HG03064 (cell line): ENCODE measurements around the gene DIP2B.
"Not testable (repeated sequence)": the region's sequence is repeated elsewhere in the genome, so short reads cannot be mapped to it uniquely, and the experiment has no call there.

Source experiments
- ATAC-seq: cut with Tn5 transposase; IDR thresholded peaks from one replicate; pipeline ENCODE4 v1.9.1; 2021; ENCODE audit warnings: low read depth; ENCODE audit not compliant: unreplicated experiment

Gene DIP2B

DNA sequence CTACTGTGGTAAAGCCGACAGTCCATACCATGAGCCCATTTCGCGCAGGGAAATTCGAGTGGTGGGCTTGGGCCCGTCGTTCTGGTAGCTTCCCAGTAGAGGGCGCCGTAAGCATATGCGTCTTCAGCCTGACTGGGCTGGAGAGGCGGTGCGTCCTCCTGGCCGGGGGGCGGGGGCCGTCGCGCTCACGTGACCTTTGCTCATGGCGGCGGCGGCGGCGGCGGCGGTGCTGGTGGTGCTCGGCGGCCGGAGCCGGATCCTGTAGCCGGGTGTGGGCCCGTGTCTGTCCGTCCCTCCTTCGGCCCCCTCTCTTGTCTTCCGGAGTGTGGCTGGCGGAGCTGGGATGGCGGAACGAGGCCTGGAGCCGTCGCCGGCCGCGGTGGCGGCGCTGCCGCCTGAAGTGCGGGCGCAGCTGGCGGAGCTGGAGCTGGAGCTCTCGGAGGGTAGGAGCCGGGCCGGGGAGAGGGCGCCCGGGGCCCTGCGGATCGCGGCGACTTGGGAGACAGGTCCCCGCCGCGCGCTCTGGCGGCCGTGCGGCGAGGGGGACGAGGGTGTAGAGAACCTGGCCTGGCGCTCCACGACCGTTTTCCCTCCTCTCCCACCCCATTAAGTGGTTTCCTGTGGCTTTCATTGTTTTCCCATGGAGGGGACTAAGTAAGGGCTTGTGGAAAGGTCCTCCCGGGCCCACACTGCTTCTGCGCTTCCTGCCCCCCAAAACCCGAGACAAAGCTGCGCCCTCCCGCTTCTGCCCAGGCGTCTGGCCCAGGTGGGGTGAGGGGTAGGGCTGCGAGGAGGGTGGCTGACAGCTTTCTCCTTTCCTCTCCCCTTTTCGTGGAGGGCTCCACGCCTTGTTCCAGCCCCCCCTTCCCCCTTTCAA lies at the start of gene DIP2B:
Gene DIP2B (plus strand): TSS at position 188 of the 877 bp plus-strand sequence. CDS start 156 bp downstream, at position 344.
- ATAC-seq: peak; percentile 63

DNA sequence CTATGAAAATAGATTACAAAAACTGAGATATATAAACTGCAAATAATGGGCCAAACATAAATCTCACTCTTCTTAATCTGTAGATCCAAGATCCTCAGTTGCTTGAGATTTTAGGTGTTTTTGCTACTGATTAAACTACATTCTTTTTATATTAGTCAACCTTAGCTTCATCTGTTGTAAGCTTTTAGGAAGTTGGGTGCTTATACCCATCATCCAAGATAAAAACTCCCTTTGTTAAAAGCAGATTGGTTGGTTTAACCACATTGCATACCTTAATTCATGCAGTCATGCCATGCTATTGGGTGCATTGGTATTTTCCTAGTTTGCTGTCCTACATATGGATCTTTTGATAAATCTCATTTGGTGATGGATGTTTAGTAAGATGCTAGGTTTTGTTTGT lies 46.2 kb upstream of the DIP2B start:
- ATAC-seq: no peak

DNA sequence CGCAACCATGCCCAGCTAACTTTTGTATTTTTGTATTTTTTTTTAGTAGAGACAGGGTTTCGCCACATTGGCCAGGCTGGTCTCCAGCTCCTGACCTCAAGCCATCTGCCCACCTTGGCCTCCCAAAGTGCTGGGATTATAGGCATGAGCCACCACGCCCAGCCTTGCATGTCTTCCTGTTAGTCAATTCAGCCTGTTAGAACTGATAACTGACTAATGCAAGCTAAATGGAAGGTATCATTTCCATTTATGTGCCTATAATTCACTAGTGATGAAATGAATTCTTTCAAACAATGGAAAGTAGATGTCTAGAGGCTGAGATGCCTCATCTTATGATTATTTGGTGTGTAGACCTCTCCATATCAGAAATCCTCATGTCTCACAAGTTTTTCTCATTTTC lies 37.3 kb upstream of the DIP2B start:
- ATAC-seq: no peak

DNA sequence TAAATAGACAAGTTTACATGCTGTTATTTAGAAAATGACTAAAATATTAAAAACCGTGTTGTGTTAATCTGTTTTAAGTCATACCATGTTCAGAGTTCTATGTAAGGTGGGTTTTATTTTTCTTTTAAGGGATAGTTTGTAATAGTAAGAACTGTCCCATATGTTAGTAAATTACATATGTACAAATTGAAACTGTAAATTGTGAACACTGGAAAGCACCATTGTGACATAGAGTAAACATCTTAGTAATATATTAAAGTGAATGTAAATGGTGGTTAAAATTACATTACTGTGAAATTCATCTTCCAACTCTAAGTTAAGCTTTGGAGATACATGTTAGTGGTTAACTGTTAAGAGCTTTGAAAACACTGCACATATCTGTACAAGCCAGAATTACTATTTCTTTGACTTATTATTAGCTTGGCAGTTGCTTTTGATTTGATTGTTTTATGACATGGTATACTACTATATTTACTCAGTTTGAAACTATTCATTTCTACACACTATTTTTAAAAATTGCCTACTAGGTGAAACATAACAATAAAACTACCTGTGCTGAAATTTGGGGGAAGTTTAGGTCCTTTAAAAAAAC lies 27.4 kb upstream of the DIP2B start:
- ATAC-seq: no peak

GRCh38 chr12:50482571-50482970 lies 22.2 kb upstream of the DIP2B start:
- ATAC-seq: no peak

DNA sequence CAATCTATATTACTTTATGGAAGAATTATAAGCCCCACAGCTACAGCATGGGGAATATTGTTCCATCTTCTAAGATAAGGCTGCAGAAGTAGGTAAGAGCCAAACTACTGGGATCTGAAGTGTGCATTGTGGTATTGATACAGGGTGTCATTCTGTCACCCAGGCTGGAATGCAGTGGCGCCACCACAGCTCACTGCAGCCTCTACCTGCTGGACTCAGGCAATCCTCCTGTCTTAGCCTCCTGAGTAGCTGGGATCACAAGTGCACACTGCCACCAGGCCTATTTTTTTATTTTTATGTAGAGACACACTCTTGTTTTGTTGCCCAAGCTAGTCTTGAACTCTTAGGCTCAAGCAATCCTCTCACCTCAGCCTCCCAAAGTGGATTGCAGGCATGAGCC lies 21.3 kb upstream of the DIP2B start:
- no peak for ATAC-seq

- no peak for ATAC-seq
Observed at GRCh38 chr12:50488801-50489200, 16.0 kb upstream of the DIP2B start.

GRCh38 chr12:50498119-50498518 lies 6.7 kb upstream of the DIP2B start:
- ATAC-seq: not testable (repeated sequence)

GRCh38 chr12:50505675-50506530 lies 1.1 kb downstream of the DIP2B start:
- ATAC-seq: no peak

- ATAC-seq: no peak
Observed at GRCh38 chr12:50506753-50507473, 2.1 kb downstream of the DIP2B start.

- no peak for ATAC-seq
Observed at GRCh38 chr12:50507474-50507838, 2.7 kb downstream of the DIP2B start.

- ATAC-seq: no peak
Observed at GRCh38 chr12:50507930-50508329, 3.1 kb downstream of the DIP2B start.

DNA sequence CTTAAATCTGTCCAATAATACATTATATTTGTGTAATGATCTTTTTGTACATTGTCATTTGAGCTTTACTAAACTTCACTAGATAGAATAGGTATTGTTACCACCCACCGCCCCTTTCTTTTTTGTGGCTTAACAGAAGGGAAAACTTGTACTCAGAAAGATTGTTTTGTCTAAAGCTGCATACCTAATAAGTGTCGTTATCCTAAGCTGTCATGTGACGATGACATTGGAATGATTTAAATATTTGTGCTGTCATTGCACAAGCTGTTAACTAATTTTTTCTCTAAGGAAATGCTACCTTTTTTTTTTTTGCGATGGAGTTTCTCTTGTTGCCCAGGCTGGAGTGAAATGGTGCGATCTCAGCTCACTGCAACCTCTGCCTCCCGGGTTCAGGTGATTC lies 3.6 kb downstream of the DIP2B start:
- ATAC-seq: no peak

GRCh38 chr12:50508970-50509663 lies 4.3 kb downstream of the DIP2B start:
- ATAC-seq: no peak

- no peak for ATAC-seq
Observed at GRCh38 chr12:50514526-50515276, 9.9 kb downstream of the DIP2B start.

GRCh38 chr12:50515587-50515986 lies 10.8 kb downstream of the DIP2B start:
- no peak for ATAC-seq

DNA sequence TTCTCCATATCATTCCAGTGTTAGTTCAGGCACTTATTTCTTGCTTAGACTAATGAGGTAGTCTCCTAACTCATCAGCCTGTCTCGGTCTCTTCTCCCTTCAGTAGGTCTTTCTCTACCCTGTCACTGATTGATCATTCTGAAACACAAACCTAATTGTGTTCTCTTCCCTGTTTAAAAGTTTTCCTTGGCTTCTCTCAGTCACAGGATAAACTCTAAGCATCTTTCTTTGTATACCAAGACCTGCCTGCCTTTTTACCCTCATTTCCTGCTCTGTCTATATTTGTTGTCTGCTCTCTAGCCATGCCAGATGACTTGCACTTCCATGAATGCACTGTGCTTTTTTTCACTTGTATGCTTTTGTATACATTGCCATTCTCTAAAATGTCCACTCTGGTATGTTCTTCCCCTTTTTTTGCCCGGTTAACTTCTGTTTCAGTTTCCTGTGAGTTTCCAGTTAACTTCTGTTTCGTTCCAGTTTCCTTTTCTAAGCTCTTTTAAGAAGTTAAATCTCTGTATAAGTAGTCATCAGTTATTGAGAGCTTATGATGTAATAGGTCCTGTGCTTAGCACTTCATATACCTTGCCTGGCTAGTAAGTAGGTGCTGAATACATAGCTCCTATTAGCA lies 12.8 kb downstream of the DIP2B start:
- ATAC-seq: peak; percentile 54

DNA sequence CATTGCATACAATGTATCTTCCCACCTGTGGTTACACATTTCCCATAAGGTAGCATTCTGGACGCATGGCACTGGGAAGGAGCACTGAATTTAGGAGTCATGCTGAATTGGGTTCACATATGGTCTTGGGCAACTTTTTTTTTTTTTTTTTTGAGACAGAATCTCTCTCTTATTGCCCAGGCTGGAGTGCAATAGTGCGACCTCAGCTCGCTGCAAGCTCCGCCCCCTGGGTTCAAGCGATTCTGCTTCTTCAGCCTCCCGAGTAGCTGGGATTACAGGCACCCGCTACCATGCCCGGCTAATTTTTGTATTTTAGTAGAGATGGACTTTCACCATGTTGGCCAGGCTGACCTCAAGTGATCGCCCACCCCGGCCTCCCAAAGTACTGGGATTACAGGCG lies 13.3 kb downstream of the DIP2B start:
- no peak for ATAC-seq

DNA sequence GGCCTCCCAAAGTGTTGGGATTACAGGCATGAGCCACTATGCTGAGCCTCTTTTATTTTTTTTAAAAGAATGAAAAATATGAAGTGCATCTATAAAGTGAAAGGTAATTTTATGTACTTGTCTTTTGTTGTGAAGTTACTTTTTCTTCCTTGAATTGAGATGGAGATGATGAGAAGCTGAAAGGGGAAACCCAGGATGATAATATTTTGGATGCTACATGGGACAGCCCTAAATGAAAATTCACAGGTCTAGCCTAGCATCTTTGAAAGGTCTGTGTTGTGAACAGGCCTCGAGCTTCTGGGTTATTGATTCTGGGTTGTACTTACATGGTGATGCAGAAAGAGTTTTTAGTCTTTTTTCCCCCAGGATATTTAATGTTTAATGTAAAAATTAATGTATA lies 14.6 kb downstream of the DIP2B start:
- ATAC-seq: no peak
